Ishikawa (cell line): ENCODE data around the gene IL17RC.

ENCODE experiments used
- CEBPB ChIP-seq: IDR thresholded peaks from 2 replicates; pipeline ENCODE4 v1.6.1; 2012
- CREB1 ChIP-seq: IDR thresholded peaks from 2 replicates; pipeline ENCODE4 v1.6.1; 2012; ENCODE audit warnings: low read depth
- EGR1 ChIP-seq: IDR thresholded peaks from 2 replicates; pipeline ENCODE4 v1.6.1; 2012
- EP300 ChIP-seq: IDR thresholded peaks from 2 replicates; pipeline ENCODE4 v1.6.1; 2012; ENCODE audit warnings: borderline replicate concordance
- FOXM1 ChIP-seq: IDR thresholded peaks from 2 replicates; pipeline ENCODE4 v1.6.1; 2012; ENCODE audit warnings: low read depth, borderline replicate concordance
- NFIC ChIP-seq: IDR thresholded peaks from 2 replicates; pipeline ENCODE4 v1.6.1; 2012
- RAD21 ChIP-seq: IDR thresholded peaks from 2 replicates; pipeline ENCODE4 v1.6.1; 2012; ENCODE audit warnings: low read depth
- TAF1 ChIP-seq: IDR thresholded peaks from 2 replicates; pipeline ENCODE4 v1.6.1; 2012; ENCODE audit warnings: low read depth, mild to moderate bottlenecking
- TCF12 ChIP-seq: IDR thresholded peaks from 2 replicates; pipeline ENCODE4 v1.6.1; 2012; ENCODE audit warnings: low read depth
- TEAD4 ChIP-seq: IDR thresholded peaks from 2 replicates; pipeline ENCODE4 v1.6.1; 2012
- YY1 ChIP-seq: IDR thresholded peaks from 2 replicates; pipeline ENCODE4 v1.6.1; 2012; ENCODE audit warnings: low read depth
- ZBTB7A ChIP-seq: IDR thresholded peaks from 2 replicates; pipeline ENCODE4 v1.6.1; 2012; ENCODE audit warnings: low read depth
- TF ChIP-seq, protein P1 (sequence below): IDR thresholded peaks from 2 replicates; pipeline ENCODE4 v1.6.1; 2012; ENCODE audit warnings: low read depth, mild to moderate bottlenecking
- TF ChIP-seq, protein P2 (sequence below): IDR thresholded peaks from 2 replicates; pipeline ENCODE4 v1.6.1; 2012
- TF ChIP-seq, protein P3 (sequence below): IDR thresholded peaks from 2 replicates; pipeline ENCODE4 v1.6.1; 2012

The IL17RC gene

DNA sequence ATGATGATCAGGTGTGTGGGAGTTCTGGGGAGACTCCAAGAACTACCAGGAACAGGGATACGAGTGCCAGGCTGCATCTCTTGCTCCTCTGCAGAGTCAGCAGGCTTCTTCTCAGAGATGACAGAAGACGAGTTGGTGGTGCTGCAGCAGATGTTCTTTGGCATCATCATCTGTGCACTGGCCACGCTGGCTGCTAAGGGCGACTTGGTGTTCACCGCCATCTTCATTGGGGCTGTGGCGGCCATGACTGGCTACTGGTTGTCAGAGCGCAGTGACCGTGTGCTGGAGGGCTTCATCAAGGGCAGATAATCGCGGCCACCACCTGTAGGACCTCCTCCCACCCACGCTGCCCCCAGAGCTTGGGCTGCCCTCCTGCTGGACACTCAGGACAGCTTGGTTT lies 27.4 kb downstream of the IL17RC start:
- TF ChIP-seq CREB1 (no peak), TEAD4 (no peak), TAF1 (no peak), EP300 (no peak), CEBPB (no peak), YY1 (no peak), FOXM1 (no peak), EGR1 (no peak), ZBTB7A (no peak), RAD21 (no peak), NFIC (no peak)
- TF ChIP-seq, protein P1, sequence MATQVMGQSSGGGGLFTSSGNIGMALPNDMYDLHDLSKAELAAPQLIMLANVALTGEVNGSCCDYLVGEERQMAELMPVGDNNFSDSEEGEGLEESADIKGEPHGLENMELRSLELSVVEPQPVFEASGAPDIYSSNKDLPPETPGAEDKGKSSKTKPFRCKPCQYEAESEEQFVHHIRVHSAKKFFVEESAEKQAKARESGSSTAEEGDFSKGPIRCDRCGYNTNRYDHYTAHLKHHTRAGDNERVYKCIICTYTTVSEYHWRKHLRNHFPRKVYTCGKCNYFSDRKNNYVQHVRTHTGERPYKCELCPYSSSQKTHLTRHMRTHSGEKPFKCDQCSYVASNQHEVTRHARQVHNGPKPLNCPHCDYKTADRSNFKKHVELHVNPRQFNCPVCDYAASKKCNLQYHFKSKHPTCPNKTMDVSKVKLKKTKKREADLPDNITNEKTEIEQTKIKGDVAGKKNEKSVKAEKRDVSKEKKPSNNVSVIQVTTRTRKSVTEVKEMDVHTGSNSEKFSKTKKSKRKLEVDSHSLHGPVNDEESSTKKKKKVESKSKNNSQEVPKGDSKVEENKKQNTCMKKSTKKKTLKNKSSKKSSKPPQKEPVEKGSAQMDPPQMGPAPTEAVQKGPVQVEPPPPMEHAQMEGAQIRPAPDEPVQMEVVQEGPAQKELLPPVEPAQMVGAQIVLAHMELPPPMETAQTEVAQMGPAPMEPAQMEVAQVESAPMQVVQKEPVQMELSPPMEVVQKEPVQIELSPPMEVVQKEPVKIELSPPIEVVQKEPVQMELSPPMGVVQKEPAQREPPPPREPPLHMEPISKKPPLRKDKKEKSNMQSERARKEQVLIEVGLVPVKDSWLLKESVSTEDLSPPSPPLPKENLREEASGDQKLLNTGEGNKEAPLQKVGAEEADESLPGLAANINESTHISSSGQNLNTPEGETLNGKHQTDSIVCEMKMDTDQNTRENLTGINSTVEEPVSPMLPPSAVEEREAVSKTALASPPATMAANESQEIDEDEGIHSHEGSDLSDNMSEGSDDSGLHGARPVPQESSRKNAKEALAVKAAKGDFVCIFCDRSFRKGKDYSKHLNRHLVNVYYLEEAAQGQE = no peak
- TF ChIP-seq, protein P2, sequence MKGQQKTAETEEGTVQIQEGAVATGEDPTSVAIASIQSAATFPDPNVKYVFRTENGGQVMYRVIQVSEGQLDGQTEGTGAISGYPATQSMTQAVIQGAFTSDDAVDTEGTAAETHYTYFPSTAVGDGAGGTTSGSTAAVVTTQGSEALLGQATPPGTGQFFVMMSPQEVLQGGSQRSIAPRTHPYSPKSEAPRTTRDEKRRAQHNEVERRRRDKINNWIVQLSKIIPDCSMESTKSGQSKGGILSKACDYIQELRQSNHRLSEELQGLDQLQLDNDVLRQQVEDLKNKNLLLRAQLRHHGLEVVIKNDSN = no peak

DNA sequence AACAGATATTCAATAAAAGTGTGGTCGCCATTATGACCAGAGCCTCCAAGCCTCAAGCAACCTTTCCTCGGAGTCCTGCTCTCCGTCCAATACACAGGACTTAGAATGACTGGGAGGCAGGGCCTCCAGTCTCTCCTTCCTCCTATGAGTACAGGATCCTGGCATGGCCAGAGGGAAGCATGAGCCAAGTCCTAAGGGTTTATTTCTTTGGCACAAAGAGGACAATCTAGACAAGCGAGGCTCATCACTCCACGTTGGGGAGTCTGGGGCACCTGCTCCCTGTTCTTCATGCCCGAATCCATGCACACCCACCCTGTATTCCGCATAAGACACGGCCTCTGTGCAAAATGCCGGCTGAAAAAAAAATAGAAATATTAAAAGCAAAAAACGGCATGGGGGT lies 28.5 kb downstream of the IL17RC start:
- TF ChIP-seq CREB1 (no peak), TCF12 (no peak), FOXM1 (no peak), CEBPB (no peak), EGR1 (no peak), NFIC (no peak), ZBTB7A (no peak), TAF1 (no peak), RAD21 (no peak), EP300 (no peak), TEAD4 (no peak), YY1 (no peak)
- TF ChIP-seq, protein P2 = no peak
- TF ChIP-seq, protein P1 = no peak
- TF ChIP-seq, protein P3, sequence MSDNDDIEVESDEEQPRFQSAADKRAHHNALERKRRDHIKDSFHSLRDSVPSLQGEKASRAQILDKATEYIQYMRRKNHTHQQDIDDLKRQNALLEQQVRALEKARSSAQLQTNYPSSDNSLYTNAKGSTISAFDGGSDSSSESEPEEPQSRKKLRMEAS = no peak

DNA sequence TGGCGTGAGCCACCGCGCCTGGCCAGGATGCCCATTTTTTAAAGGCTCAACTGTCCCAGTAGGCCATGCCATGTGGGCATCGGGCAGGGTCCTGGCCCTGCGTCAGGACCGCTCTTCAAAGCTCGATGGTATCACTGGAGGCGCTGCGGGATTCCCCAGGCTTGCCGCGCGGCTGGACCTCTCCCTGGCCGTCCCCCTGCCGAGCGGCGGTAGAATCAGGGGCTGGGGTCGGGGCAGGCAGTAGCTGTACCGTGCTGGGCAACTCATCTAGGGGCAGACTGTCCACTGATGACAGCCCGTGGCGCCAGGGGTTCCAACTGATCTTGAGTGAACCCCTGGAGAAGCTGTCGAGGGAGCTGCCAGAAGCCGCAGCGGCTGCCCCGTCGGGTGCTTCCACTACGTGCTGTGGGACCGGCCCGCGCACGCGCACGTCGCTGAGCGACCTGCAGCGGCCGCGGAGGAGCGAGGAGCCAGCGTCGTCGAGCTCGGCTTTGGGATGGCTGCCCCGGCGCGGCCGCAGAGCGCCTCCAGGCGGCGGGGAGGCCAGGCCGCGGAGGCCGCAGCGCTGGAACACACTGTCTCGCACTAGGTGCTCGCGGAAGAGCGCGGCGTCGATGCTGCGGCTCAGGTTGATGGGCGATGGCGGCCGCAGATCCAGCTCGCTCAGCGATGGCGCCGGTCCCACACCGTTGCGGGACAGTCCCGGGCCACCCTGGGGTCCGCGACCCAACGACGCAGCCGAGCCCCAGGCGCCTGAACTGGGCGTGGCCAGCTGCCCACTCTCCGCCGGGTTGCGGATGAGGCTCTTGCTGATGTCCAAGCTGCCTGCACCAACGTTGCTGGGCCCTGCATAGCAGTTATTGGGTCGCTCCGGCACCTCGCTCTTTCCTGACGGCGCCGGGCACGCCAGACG lies 29.5 kb downstream of the IL17RC start:
- peak; percentile 32; the same call in 1 of the 2 replicates for TF ChIP-seq EP300
- TF ChIP-seq, protein P2 = no peak
- TF ChIP-seq, protein P1 = no peak
- peak; percentile 71; the same call in 1 of the 2 replicates for TF ChIP-seq RAD21
- no peak for TF ChIP-seq ZBTB7A
- no peak for TF ChIP-seq TCF12
- TF ChIP-seq FOXM1 = no peak
- TF ChIP-seq TEAD4 = no peak
- TF ChIP-seq, protein P3 = peak; percentile 83
- peak; percentile 12; the same call in 1 of the 2 replicates for TF ChIP-seq EGR1
- TF ChIP-seq CREB1 = no peak
- TF ChIP-seq YY1 = peak; percentile 75; the same call in 1 of the 2 replicates
- peak; percentile 43 for TF ChIP-seq TAF1
- no peak for TF ChIP-seq NFIC
- TF ChIP-seq CEBPB = no peak
